ENCODE data around the gene PLEKHA1.

PLEKHA1 gene

DNA sequence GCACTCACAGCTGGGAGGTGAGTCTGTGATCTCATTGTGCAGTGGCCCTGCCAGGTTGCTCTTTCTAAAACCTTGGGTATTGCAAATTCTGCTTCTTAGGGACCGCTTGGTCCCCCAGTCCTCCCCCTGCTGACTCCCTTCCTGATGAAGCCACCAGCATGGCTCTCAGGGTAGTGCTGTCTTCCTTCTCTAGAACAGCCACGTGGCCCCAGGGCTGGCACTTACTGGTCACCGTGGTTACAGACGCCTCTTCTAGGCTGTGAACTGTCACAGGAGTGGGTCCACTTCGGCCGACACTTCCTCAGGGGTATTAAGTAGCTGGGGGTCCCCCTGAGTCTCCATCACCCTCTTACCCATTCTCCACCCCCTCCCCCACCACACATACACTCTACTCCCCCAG lies 84.2 kb downstream of the PLEKHA1 start:
- Histone ChIP-seq H3F3A (ENCODE audit: insufficient read depth) (no peaks in the 10 kb centered on the region), H3K27ac (ENCODE audit: low read depth, low read length) (no peak overlapping the region), H2AFZ (ENCODE audit: low read depth, low read length, severe bottlenecking) (no peak overlapping the region), H3K4me3 (ENCODE audit: insufficient read depth, low read length, poor library complexity, severe bottlenecking) (no peak overlapping the region), H3K9me3 (ENCODE audit: insufficient read depth, low read length) (no peaks in the 10 kb centered on the region), H4K20me1 (ENCODE audit: low read depth, low read length) (no peaks in the 10 kb centered on the region), H3K4me2 (ENCODE audit: low read depth, low read length, poor library complexity, severe bottlenecking) (no peak overlapping the region), H3K36me3 (ENCODE audit: low read length) (no peaks in the 10 kb centered on the region), H3K79me2 (ENCODE audit: insufficient read depth, low read length) (no peaks in the 10 kb centered on the region), H3K9me2 (replicated peaks; ENCODE audit: insufficient read depth, low read length) (no peaks in the 10 kb centered on the region), H3K9ac (ENCODE audit: low read length) (no peak overlapping the region), H3K27me3 (ENCODE audit: low read length) (0 out of 2 replicates have a peak, but pooled peaks cover 3% of the 10 kb centered on the region)
- TF ChIP-seq, protein P1, sequence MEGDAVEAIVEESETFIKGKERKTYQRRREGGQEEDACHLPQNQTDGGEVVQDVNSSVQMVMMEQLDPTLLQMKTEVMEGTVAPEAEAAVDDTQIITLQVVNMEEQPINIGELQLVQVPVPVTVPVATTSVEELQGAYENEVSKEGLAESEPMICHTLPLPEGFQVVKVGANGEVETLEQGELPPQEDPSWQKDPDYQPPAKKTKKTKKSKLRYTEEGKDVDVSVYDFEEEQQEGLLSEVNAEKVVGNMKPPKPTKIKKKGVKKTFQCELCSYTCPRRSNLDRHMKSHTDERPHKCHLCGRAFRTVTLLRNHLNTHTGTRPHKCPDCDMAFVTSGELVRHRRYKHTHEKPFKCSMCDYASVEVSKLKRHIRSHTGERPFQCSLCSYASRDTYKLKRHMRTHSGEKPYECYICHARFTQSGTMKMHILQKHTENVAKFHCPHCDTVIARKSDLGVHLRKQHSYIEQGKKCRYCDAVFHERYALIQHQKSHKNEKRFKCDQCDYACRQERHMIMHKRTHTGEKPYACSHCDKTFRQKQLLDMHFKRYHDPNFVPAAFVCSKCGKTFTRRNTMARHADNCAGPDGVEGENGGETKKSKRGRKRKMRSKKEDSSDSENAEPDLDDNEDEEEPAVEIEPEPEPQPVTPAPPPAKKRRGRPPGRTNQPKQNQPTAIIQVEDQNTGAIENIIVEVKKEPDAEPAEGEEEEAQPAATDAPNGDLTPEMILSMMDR (IDR thresholded peaks at IDR 0.05; ENCODE audit: insufficient read depth, low read length, poor library complexity, severe bottlenecking) = no peak
- no peak for TF ChIP-seq EZH2phosphoT487 (conservative IDR thresholded peaks at IDR 0.05; ENCODE audit: low read length)

DNA sequence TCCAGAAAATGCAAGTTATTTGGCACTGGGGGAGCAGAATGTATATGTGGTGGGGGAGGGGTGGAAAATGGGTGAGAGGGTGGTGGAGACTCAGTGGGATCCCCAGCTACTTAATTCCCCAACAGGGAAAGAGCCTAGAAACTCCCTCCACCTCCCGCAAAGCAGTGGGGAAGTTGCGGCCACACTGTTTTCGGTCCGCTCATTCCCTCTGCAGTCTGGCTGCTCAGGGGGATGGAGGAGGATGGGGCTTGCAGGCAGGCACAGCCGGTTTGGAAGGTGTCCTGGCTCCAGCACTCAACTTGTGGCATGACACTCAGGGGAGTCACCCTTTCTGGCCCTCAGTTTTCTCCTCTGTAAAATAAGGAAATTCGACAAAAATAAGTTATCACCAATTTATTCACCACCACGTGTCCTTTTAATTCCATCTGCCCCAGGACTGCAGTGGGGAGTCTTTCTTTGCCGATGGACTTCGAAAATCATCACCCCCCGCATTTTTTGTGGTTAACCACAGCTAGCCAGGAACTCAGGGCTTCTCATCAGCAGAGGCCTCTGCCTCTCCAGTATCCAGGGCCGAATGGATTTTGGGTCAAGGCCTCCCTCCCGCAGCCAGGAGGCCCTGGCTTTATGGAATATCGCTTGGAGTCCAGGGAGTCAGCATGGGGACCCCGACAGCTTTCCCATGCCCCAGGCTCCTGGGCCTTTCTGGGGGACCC lies 85.2 kb downstream of the PLEKHA1 start:
- no peak overlapping the region for H2AFZ ChIP-seq (ENCODE audit: low read depth, low read length, severe bottlenecking)
- H3K9ac ChIP-seq (ENCODE audit: low read length) = no peak overlapping the region
- H3K36me3 ChIP-seq (ENCODE audit: low read length) = no peaks in the 10 kb centered on the region
- H4K20me1 ChIP-seq (ENCODE audit: low read depth, low read length) = no peaks in the 10 kb centered on the region
- H3K27ac ChIP-seq (ENCODE audit: low read depth, low read length) = no peak overlapping the region
- no peaks in the 10 kb centered on the region for H3K79me2 ChIP-seq (ENCODE audit: insufficient read depth, low read length)
- 0 out of 2 replicates have a peak, but pooled peaks cover 3% of the 10 kb centered on the region for H3K27me3 ChIP-seq (ENCODE audit: low read length)
- TF ChIP-seq EZH2phosphoT487 (conservative IDR thresholded peaks at IDR 0.05; ENCODE audit: low read length) = no peak
- TF ChIP-seq, protein P1 (IDR thresholded peaks at IDR 0.05; ENCODE audit: insufficient read depth, low read length, poor library complexity, severe bottlenecking) = no peak
- H3K9me3 ChIP-seq (ENCODE audit: insufficient read depth, low read length) = no peaks in the 10 kb centered on the region
- H3K9me2 ChIP-seq (replicated peaks; ENCODE audit: insufficient read depth, low read length) = no peaks in the 10 kb centered on the region
- H3K4me2 ChIP-seq (ENCODE audit: low read depth, low read length, poor library complexity, severe bottlenecking) = no peak overlapping the region
- H3F3A ChIP-seq (ENCODE audit: insufficient read depth) = no peaks in the 10 kb centered on the region
- no peak overlapping the region for H3K4me3 ChIP-seq (ENCODE audit: insufficient read depth, low read length, poor library complexity, severe bottlenecking)

DNA sequence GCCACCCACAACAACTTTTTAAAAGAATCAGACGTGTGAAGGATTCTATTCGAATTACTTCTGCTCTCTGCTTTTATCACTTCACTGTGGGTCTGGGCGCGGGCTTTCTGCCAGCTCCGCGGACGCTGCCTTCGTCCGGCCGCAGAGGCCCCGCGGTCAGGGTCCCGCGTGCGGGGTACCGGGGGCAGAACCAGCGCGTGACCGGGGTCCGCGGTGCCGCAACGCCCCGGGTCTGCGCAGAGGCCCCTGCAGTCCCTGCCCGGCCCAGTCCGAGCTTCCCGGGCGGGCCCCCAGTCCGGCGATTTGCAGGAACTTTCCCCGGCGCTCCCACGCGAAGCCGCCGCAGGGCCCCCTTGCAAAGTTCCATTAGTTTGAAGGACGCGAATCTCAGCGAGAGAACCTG lies 86.4 kb downstream of the PLEKHA1 start:
- Histone ChIP-seq H4K20me1 (ENCODE audit: low read depth, low read length) (no peaks in the 10 kb centered on the region), H3K9me3 (ENCODE audit: insufficient read depth, low read length) (no peaks in the 10 kb centered on the region), H3K4me2 (ENCODE audit: low read depth, low read length, poor library complexity, severe bottlenecking) (no peak overlapping the region), H3K27me3 (ENCODE audit: low read length) (0 out of 2 replicates have a peak, but pooled peaks cover 3% of the 10 kb centered on the region), H3K79me2 (ENCODE audit: insufficient read depth, low read length) (no peaks in the 10 kb centered on the region), H3K36me3 (ENCODE audit: low read length) (no peaks in the 10 kb centered on the region), H3K9ac (ENCODE audit: low read length) (no peak overlapping the region), H3K9me2 (replicated peaks; ENCODE audit: insufficient read depth, low read length) (no peaks in the 10 kb centered on the region), H3F3A (ENCODE audit: insufficient read depth) (no peaks in the 10 kb centered on the region), H3K4me3 (ENCODE audit: insufficient read depth, low read length, poor library complexity, severe bottlenecking) (no peak overlapping the region), H3K27ac (ENCODE audit: low read depth, low read length) (no peak overlapping the region), H2AFZ (ENCODE audit: low read depth, low read length, severe bottlenecking) (no peak overlapping the region)
- no peak for TF ChIP-seq EZH2phosphoT487 (conservative IDR thresholded peaks at IDR 0.05; ENCODE audit: low read length)
- TF ChIP-seq, protein P1 (IDR thresholded peaks at IDR 0.05; ENCODE audit: insufficient read depth, low read length, poor library complexity, severe bottlenecking) = no peak

Measured in SU-DHL-6 (cell line).